Prostate gland (tissue), 2 donors: Measurements from ENCODE around the gene CACNG8. TPM values are rescaled to one million over a fixed set of nuclear protein-coding genes. Genes with fewer than 3 reads are reported as not detected.
A peak's percentile ranks its signal among the peaks of the same experiment; 100 is the strongest.

Source experiments
- DNase-seq: peaks from one replicate; pipeline ENCODE4 v3.0.0-alpha.2; 2019; ENCODE audit warnings: low spot score
- H3K27ac ChIP-seq, 2 donors: fragments of 200-600 bp; sonication (generic); 2 replicates each; pipeline ENCODE4 v1.5.1; 2017 to 2019
- H3K27me3 ChIP-seq: fragments of 200-600 bp; sonication (generic); replicated peaks from 2 replicates; pipeline ENCODE4 v1.5.1; 2019; ENCODE audit not compliant: insufficient read depth
- H3K36me3 ChIP-seq, 2 donors: fragments of 200-600 bp; sonication (generic); 1 replicate in 1 of 2; 2 replicates in 1 of 2; pipeline versions ENCODE4 v1.5.1 to v1.8.1; 2017 to 2019
- H3K4me1 ChIP-seq: fragments of 200-600 bp; sonication (generic); replicated peaks from 2 replicates; pipeline ENCODE4 v1.5.1; 2019
- H3K4me3 ChIP-seq, 2 donors: fragments of 200-600 bp; sonication (generic); 2 replicates each; pipeline ENCODE4 v1.5.1; 2017 to 2019
- H3K9me3 ChIP-seq: fragments of 200-600 bp; sonication (generic); 2 replicates; pipeline ENCODE4 v1.5.1; 2017
- CTCF ChIP-seq, 4 experiments: fragments of 200-600 bp in 2 of 4; fragments of 450-650 bp in 2 of 4; sonication (generic) in 2 of 4; IDR thresholded peaks; 1 replicate in 3 of 4; 2 replicates in 1 of 4; pipeline ENCODE4 v1.5.1; 2016 to 2019; ENCODE audit warnings: antibody characterized with exemption in 4 of 4, mild to moderate bottlenecking in 2 of 4, moderate library complexity in 2 of 4
- POLR2A ChIP-seq: fragments of 450-650 bp; IDR thresholded peaks from one replicate; pipeline ENCODE4 v1.6.1; 2016; ENCODE audit warnings: antibody characterized with exemption, mild to moderate bottlenecking
- POLR2AphosphoS5 ChIP-seq: sonication (generic); formaldehyde crosslinking; IDR thresholded peaks from one replicate; pipeline ENCODE4 v1.6.1; 2017; ENCODE audit warnings: antibody characterized with exemption
- WGBS: methylation state at CpG from one replicate; pipeline ENCODE4 v1.1.5; 2018; 5-methylcytosine and 5-hydroxymethylcytosine counted together
- intact Hi-C: fragments of 100-400 bp; cut with DNase I; formaldehyde crosslinking; loops from one replicate; pipeline ENCODE4 v1.14.2; 2022
- total RNA-seq, 2 donors: library from RNA; depleted of rRNA; stranded (reverse); fragments of >200 nt; gene quantifications; one replicate each; pipeline ENCODE4 v1.1.0, GENCODE V29; 2016

The CACNG8 gene
- total RNA-seq, 2 donors from 2014 or later: 0.51 TPM; not detected in 1

- no peaks in the 10 kb centered on the region for H3K9me3 ChIP-seq
- no peak for TF ChIP-seq CTCF (IDR thresholded peaks at IDR 0.05)
- no peak for TF ChIP-seq POLR2A
- no peak for TF ChIP-seq POLR2AphosphoS5
- no peaks in the 10 kb centered on the region for H3K4me1 ChIP-seq
- no peaks in the 10 kb centered on the region for H3K27me3 ChIP-seq
- H3K36me3 ChIP-seq: no peaks in the 10 kb centered on the region
- no peak overlapping the region for H3K4me3 ChIP-seq
- no peak for DNase-seq
- 52% methylated on average over 10 of the region's 10 CpGs for WGBS
- intact Hi-C loops: no loop called here
- no peak overlapping the region for H3K27ac ChIP-seq
Measured at GRCh38 chr19:53971673-53972072, 8.9 kb downstream of the CACNG8 start.

GRCh38 chr19:53977429-53977990 is 14.8 kb downstream of the CACNG8 start:
- Histone ChIP-seq H3K27me3 (peaks cover 9% of the 10 kb centered on the region), H3K36me3 (no peaks in the 10 kb centered on the region), H3K9me3 (no peaks in the 10 kb centered on the region), H3K27ac (no peak overlapping the region), H3K4me3 (no peak overlapping the region), H3K4me1 (no peaks in the 10 kb centered on the region)
- 4% methylated on average over 9 of the region's 9 CpGs for WGBS
- intact Hi-C loops: no loop called here
- DNase-seq: peak; percentile 66
- TF ChIP-seq POLR2A: no peak
- no peak for TF ChIP-seq CTCF (IDR thresholded peaks at IDR 0.05)
- peak; percentile 85 for TF ChIP-seq POLR2AphosphoS5

DNA sequence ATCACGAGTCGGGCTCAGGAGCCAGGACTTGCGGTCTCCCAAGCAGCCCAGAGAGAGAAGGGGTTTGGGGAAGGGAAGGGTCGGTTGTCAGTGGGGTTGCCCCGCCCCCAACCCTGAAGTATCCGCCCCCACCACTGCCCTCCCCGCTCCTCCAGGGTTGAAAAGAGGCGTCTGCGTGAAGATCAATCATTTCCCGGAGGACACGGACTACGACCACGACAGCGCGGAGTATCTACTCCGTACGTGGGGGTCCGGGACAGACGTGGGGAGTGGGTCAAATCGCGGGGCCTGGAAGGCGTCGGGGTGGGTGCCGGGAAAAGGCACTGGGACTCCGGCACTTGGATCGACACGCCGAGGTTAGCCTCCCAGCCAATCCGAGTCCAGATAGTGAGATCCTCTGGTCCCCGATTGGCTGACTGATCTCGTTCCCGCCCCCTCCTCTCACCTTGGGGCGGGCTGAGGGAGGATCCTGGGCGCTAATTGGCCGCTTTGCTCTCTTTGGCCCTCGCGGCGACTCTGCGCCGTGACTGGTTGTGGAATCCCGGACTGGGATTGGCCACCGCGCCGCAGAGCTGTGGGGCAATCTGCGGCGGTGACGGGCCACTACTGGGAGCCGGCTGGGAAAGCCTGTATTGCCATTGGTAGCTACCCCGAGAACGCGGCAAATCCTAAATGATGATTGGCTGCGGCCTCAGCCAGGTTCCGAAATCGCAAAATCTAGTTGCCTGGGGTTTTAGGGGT is 15.4 kb downstream of the CACNG8 start:
- 4% methylated on average over 51 of the region's 54 CpGs for WGBS
- H3K27ac ChIP-seq: no peak overlapping the region
- peaks cover 10% of the 10 kb centered on the region for H3K27me3 ChIP-seq
- H3K4me3 ChIP-seq: no peak overlapping the region
- no peaks in the 10 kb centered on the region for H3K9me3 ChIP-seq
- H3K4me1 ChIP-seq: no peaks in the 10 kb centered on the region
- TF ChIP-seq CTCF (IDR thresholded peaks at IDR 0.05) (no peak), POLR2A (no peak), POLR2AphosphoS5 (no peak)
- intact Hi-C loops: no loop called here
- no peak for DNase-seq
- H3K36me3 ChIP-seq: no peaks in the 10 kb centered on the region

- Histone ChIP-seq H3K27me3 (peaks cover 12% of the 10 kb centered on the region), H3K9me3 (no peaks in the 10 kb centered on the region), H3K4me1 (no peaks in the 10 kb centered on the region), H3K4me3 (no peak overlapping the region), H3K36me3 (no peaks in the 10 kb centered on the region), H3K27ac (no peak overlapping the region)
- intact Hi-C loops: no loop called here
- TF ChIP-seq POLR2AphosphoS5 (no peak), POLR2A (no peak), CTCF (IDR thresholded peaks at IDR 0.05) (no peak)
- DNase-seq: no peak
- WGBS: 5% methylated on average over 19 of the region's 19 CpGs
Measured at GRCh38 chr19:53978975-53979801, 16.5 kb downstream of the CACNG8 start.
